ENCODE measurements around the gene WWOX. TPM values are rescaled to one million over a fixed set of nuclear protein-coding genes. Genes with fewer than 3 reads are reported as not detected.

WWOX gene
- total RNA-seq, 2 donors from 2014 or later: 30.0 to 35.4 TPM

DNA sequence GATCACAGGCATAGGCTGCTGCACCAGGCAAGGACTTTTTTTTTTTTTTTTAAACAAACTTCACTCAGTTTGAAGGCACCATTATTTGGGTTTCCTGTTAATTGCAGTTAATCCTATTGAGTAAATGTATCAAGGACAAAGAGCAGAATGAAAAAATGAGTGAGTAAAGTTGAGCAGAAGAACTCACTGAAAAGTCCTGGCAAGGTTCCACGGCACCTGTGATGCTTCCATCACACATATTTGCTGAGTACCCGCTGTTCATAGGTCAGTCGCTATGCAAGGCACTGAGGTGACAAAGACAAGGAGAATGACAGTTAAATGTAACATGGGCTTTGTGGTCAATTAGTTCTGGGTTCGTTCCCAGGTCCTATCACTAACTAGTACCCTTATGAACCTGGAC lies 831.1 kb downstream of the WWOX start:
- H3K9me3 ChIP-seq (ENCODE audit: control insufficient read depth, low read length): no peaks in the 10 kb centered on the region
- no peaks in the 10 kb centered on the region for H3K36me3 Mint-ChIP-seq (ENCODE audit: low read depth)

DNA sequence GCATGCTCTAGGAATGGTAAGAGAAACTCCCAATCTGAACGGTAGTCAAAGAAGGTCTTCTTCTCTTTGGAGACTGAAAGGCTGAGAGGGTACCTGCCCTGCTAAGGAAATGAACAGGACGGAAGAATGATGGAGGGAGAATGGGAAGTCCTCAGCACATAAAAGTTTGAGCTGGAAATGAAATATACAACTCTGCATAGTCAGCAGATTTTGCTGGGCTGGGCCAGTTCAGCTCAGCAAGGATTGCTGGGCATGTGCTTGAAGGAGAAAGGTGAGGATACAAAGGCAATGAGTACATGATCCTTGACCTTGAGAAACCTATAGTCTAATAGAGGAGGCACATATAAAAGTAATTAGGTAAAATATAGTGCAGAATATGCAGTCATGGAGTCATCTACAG lies 831.8 kb downstream of the WWOX start:
- DNase-seq: no peak
- H3K9ac ChIP-seq (ENCODE audit: extremely low read depth, low read length, poor library complexity, severe bottlenecking): no peak overlapping the region
- H3K9me3 ChIP-seq (ENCODE audit: control insufficient read depth, low read length): no peaks in the 10 kb centered on the region
- H3K27me3 ChIP-seq (ENCODE audit: control insufficient read depth, insufficient read depth, low read length, poor library complexity, severe bottlenecking): no peaks in the 10 kb centered on the region
- Mint-ChIP-seq H3K9me3 (no peaks in the 10 kb centered on the region), H3K27ac (no peak overlapping the region), H3K36me3 (ENCODE audit: low read depth) (no peaks in the 10 kb centered on the region), H3K4me3 (no peak overlapping the region), H3K27me3 (ENCODE audit: insufficient read depth) (no peaks in the 10 kb centered on the region), H3K4me1 (no peaks in the 10 kb centered on the region)
- no peak overlapping the region for H3K4me3 ChIP-seq (ENCODE audit: low read length)
- H3K27ac ChIP-seq (ENCODE audit: low read depth, low read length): no peak overlapping the region
- WGBS, 2 experiments (ENCODE audit: insufficient coverage in 1 of 2, insufficient read length in 1 of 2): 90 to 93% methylated on average over 2 of the region's 2 CpGs
- TF ChIP-seq, protein P1, sequence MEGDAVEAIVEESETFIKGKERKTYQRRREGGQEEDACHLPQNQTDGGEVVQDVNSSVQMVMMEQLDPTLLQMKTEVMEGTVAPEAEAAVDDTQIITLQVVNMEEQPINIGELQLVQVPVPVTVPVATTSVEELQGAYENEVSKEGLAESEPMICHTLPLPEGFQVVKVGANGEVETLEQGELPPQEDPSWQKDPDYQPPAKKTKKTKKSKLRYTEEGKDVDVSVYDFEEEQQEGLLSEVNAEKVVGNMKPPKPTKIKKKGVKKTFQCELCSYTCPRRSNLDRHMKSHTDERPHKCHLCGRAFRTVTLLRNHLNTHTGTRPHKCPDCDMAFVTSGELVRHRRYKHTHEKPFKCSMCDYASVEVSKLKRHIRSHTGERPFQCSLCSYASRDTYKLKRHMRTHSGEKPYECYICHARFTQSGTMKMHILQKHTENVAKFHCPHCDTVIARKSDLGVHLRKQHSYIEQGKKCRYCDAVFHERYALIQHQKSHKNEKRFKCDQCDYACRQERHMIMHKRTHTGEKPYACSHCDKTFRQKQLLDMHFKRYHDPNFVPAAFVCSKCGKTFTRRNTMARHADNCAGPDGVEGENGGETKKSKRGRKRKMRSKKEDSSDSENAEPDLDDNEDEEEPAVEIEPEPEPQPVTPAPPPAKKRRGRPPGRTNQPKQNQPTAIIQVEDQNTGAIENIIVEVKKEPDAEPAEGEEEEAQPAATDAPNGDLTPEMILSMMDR (conservative IDR thresholded peaks at IDR 0.05): no peak
- no peaks in the 10 kb centered on the region for H3K4me1 ChIP-seq (ENCODE audit: control insufficient read depth, insufficient read depth, low read length)
- H3K36me3 ChIP-seq (ENCODE audit: control insufficient read depth, insufficient read depth, low read length): no peaks in the 10 kb centered on the region

More for the DNA sequence above, 831.1 kb downstream of the WWOX start:
- Mint-ChIP-seq H3K4me3 (no peak overlapping the region), H3K27ac (no peak overlapping the region), H3K9me3 (no peaks in the 10 kb centered on the region), H3K27me3 (ENCODE audit: insufficient read depth) (no peaks in the 10 kb centered on the region), H3K4me1 (no peaks in the 10 kb centered on the region)
- 92 to 99% methylated on average over 3 to 4 of the region's 4 CpGs for WGBS, 2 experiments (ENCODE audit: insufficient coverage in 1 of 2, insufficient read length in 1 of 2)
- no peaks in the 10 kb centered on the region for H3K36me3 ChIP-seq (ENCODE audit: control insufficient read depth, insufficient read depth, low read length)
- H3K4me1 ChIP-seq (ENCODE audit: control insufficient read depth, insufficient read depth, low read length): no peaks in the 10 kb centered on the region
- H3K27ac ChIP-seq (ENCODE audit: low read depth, low read length): no peak overlapping the region
- TF ChIP-seq, protein P1 (conservative IDR thresholded peaks at IDR 0.05): no peak
- H3K27me3 ChIP-seq (ENCODE audit: control insufficient read depth, insufficient read depth, low read length, poor library complexity, severe bottlenecking): no peaks in the 10 kb centered on the region
- H3K9ac ChIP-seq (ENCODE audit: extremely low read depth, low read length, poor library complexity, severe bottlenecking): no peak overlapping the region
- DNase-seq: no peak
- no peak overlapping the region for H3K4me3 ChIP-seq (ENCODE audit: low read length)

DNA sequence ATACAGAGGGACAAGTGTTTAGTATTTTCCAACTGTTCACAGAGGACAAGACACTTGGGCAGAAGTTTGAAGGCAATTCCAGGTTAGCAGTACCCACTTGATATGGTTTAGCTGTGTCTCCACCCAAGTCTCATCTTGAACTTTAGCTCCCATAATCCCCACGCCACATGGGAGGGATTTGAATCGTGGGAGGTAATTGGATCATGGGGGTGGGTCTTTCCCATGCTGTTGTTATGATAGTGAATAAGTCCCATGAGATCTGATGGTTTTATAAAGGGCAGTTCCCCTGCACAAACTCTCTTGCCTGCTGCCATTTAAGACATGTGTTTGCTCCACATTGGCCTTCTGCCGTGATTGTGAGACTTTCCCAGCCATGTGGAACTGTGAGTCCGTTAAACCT lies 832.2 kb downstream of the WWOX start:
- H3K4me3 Mint-ChIP-seq: no peak overlapping the region
- 87 to 100% methylated on average over 2 to 4 of the region's 4 CpGs for WGBS, 2 experiments (ENCODE audit: insufficient coverage in 1 of 2, insufficient read length in 1 of 2)
- no peaks in the 10 kb centered on the region for H3K9me3 Mint-ChIP-seq
- Histone ChIP-seq H3K4me1 (ENCODE audit: control insufficient read depth, insufficient read depth, low read length) (no peaks in the 10 kb centered on the region), H3K36me3 (ENCODE audit: control insufficient read depth, insufficient read depth, low read length) (no peaks in the 10 kb centered on the region), H3K4me3 (ENCODE audit: low read length) (no peak overlapping the region), H3K27me3 (ENCODE audit: control insufficient read depth, insufficient read depth, low read length, poor library complexity, severe bottlenecking) (no peaks in the 10 kb centered on the region), H3K9me3 (ENCODE audit: control insufficient read depth, low read length) (no peaks in the 10 kb centered on the region), H3K9ac (ENCODE audit: extremely low read depth, low read length, poor library complexity, severe bottlenecking) (no peak overlapping the region), H3K27ac (ENCODE audit: low read depth, low read length) (no peak overlapping the region)
- TF ChIP-seq, protein P1 (conservative IDR thresholded peaks at IDR 0.05): no peak
- no peaks in the 10 kb centered on the region for H3K4me1 Mint-ChIP-seq
- DNase-seq: no peak
- no peaks in the 10 kb centered on the region for H3K27me3 Mint-ChIP-seq (ENCODE audit: insufficient read depth)
- H3K36me3 Mint-ChIP-seq (ENCODE audit: low read depth): no peaks in the 10 kb centered on the region
- no peak overlapping the region for H3K27ac Mint-ChIP-seq

Data from endodermal cell (in vitro differentiated cells).